Measurements from ENCODE around the gene VSIG10L2. TPM values are rescaled to one million over a fixed set of nuclear protein-coding genes. Genes with fewer than 3 reads are reported as not detected.

The VSIG10L2 gene
- total RNA-seq, 2 donors from 2014 or later = not detected

DNA sequence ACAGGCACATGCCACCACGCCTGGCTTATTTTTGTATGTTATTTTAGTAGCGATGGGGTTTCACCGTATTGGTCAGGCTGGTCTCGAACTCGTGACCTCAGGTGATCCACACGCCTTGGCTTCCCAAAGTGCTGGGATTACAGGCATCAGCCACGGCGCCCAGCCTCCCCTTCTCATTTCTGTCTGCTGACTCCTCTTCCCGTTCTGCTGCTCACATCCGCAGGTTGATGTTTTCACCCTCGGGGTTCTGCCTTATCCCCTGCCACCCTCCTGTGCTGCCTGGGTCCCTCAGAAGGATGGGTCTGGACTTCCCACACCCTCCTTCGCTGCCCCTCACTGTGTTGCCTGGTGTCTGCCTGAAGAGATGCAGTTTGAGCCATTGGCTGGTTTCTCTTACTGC lies 19.2 kb upstream of the VSIG10L2 start:
- Histone ChIP-seq H3K4me3 (no peak overlapping the region), H3K27ac (no peak overlapping the region), H3K4me1 (no peaks in the 10 kb centered on the region), H3K9me3 (no peaks in the 10 kb centered on the region), H3K36me3 (no peaks in the 10 kb centered on the region), H3K27me3 (no peaks in the 10 kb centered on the region)
- DNase-seq (ENCODE audit: low spot score) = peak; percentile 32
- TF ChIP-seq, protein P1, sequence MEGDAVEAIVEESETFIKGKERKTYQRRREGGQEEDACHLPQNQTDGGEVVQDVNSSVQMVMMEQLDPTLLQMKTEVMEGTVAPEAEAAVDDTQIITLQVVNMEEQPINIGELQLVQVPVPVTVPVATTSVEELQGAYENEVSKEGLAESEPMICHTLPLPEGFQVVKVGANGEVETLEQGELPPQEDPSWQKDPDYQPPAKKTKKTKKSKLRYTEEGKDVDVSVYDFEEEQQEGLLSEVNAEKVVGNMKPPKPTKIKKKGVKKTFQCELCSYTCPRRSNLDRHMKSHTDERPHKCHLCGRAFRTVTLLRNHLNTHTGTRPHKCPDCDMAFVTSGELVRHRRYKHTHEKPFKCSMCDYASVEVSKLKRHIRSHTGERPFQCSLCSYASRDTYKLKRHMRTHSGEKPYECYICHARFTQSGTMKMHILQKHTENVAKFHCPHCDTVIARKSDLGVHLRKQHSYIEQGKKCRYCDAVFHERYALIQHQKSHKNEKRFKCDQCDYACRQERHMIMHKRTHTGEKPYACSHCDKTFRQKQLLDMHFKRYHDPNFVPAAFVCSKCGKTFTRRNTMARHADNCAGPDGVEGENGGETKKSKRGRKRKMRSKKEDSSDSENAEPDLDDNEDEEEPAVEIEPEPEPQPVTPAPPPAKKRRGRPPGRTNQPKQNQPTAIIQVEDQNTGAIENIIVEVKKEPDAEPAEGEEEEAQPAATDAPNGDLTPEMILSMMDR (IDR thresholded peaks at IDR 0.05) = no peak

DNA sequence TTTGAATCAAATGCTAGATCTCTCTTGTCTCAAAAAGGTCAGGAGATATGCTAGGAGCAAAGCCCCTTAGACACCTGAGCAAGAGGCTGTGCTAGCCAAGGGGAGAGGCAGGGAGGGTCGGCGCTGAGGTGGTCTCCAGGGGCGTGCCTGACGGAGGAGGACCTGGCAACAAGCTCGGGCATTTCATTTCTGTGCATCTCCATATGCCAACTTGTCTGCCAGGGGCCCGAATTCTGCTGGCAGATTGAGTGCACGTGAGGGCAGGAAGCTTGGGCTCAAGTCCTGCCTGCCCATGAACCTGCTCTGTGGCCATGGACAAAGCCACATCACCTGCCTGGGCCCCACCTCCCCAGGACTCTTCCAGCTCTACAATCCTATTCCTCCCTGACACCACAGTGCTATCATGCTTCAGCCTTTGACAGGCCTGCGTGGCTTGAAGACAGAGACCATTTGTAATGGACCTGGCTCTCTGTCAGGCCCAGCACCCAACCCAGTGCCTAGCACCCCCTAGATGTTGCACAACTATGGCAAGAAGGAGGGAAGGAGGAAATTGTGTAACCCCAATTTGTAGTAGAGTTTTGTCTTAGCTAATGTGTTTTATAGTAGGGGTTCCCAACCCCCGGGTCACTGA lies 16.3 kb upstream of the VSIG10L2 start:
- Histone ChIP-seq H3K4me3 (no peak overlapping the region), H3K36me3 (no peaks in the 10 kb centered on the region), H3K4me1 (no peaks in the 10 kb centered on the region), H3K27ac (no peak overlapping the region), H3K27me3 (no peaks in the 10 kb centered on the region), H3K9me3 (no peaks in the 10 kb centered on the region)
- no peak for DNase-seq (ENCODE audit: low spot score)
- TF ChIP-seq, protein P1 (IDR thresholded peaks at IDR 0.05) = no peak

DNA sequence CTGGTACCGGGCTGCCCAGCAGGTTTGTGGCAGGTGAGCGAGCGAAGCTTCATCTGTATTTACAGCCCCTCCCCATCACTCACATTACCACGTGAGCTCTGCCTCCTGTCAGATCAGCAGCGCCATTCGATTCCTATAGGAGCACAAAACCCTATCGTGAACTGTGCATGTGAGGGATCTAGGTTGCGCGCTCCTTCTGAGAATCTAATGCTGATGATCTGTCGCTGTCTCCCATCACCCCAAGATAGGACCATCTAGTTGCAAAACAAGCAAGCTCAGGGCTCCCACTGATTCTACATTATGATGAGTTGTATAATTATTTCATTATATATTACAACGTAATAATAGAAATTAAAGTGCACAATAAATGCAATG lies 15.8 kb upstream of the VSIG10L2 start:
- TF ChIP-seq, protein P1 (IDR thresholded peaks at IDR 0.05) = no peak
- H3K4me1 ChIP-seq = no peaks in the 10 kb centered on the region
- DNase-seq (ENCODE audit: low spot score) = no peak

DNA sequence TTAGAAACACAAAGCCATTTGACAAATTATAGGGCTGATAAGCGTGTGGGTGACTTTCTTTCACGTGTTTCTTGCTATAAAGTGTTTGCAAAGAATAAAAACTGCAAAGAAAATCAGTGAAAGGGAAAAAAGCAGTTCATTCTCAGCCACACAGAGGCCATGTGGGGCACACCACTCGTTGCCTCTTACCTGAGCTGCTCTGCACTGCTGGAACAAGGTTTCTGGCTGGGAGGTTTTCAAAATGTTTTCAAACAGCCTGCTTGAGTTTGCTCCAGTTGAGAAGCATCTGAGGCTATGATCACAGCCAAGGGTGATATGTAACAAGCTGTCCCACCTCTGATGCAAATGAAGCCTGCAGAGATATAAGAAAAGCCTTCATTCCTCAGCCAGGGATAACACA lies 14.7 kb upstream of the VSIG10L2 start:
- Histone ChIP-seq H3K9me3 (no peaks in the 10 kb centered on the region), H3K4me1 (no peaks in the 10 kb centered on the region), H3K27me3 (no peaks in the 10 kb centered on the region), H3K36me3 (no peaks in the 10 kb centered on the region), H3K27ac (no peak overlapping the region), H3K4me3 (no peak overlapping the region)
- TF ChIP-seq, protein P1 (IDR thresholded peaks at IDR 0.05) = no peak
- DNase-seq (ENCODE audit: low spot score) = no peak

More for the DNA sequence above, 15.8 kb upstream of the VSIG10L2 start:
- no peaks in the 10 kb centered on the region for H3K36me3 ChIP-seq
- H3K9me3 ChIP-seq = no peaks in the 10 kb centered on the region
- no peaks in the 10 kb centered on the region for H3K27me3 ChIP-seq
- no peak overlapping the region for H3K4me3 ChIP-seq
- H3K27ac ChIP-seq = no peak overlapping the region

DNA sequence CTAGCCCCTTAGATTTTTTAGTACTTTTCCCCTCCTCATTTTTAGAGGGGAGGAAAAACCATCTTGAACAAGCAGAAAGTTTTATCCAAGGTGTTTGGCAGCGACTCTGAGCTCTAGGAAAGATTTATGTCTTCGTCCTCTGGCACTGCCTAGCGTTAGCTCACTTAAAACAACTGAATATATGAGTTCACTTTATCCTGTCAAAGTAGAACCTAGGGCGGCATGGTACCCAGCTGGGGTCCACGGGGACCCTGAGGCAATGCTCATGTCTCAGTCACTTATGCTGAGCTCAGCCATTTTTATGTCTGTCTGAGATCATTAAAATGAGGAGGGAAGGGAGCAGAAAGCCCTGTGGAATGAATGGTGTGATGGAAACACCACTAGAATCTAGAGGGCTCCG lies 14.2 kb upstream of the VSIG10L2 start:
- TF ChIP-seq, protein P1 (IDR thresholded peaks at IDR 0.05) = no peak

DNA sequence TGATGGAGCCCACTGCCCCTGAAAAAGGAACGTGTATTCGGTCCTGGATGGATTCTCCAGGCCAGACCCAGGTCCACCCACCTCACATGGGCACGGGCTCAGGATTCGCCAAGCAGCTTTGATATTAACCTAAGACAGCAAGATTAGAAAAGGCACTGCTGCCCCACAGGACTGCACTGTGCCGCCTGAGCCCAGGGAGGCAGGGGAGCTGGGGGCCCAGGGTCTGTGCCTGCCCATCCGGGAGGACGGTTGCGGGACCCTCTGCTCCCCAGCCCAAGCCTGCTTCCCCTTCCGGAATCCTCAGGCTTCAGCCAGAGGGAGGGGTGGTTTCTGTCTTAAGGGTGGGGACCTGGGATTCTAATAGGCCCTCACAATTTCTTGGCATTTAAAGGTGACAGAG lies 13.5 kb upstream of the VSIG10L2 start:
- H3K27me3 ChIP-seq = no peaks in the 10 kb centered on the region
- no peak overlapping the region for H3K27ac ChIP-seq

More for the DNA sequence above, 14.2 kb upstream of the VSIG10L2 start:
- DNase-seq (ENCODE audit: low spot score) = peak; percentile 7
- H3K4me1 ChIP-seq = no peaks in the 10 kb centered on the region
- no peaks in the 10 kb centered on the region for H3K27me3 ChIP-seq
- H3K36me3 ChIP-seq = no peaks in the 10 kb centered on the region
- H3K4me3 ChIP-seq = no peak overlapping the region
- H3K9me3 ChIP-seq = no peaks in the 10 kb centered on the region
- H3K27ac ChIP-seq = no peak overlapping the region

More for the DNA sequence above, 13.5 kb upstream of the VSIG10L2 start:
- Histone ChIP-seq H3K36me3 (no peaks in the 10 kb centered on the region), H3K4me1 (no peaks in the 10 kb centered on the region), H3K9me3 (no peaks in the 10 kb centered on the region), H3K4me3 (no peak overlapping the region)
- TF ChIP-seq, protein P1 (IDR thresholded peaks at IDR 0.05) = no peak
- peak; percentile 34 for DNase-seq (ENCODE audit: low spot score)

Measured in right atrium auricular region (tissue), 2 donors.